GM21825 (cell line): ENCODE measurements around the gene ACSM2A.
A peak's percentile ranks its signal among the peaks of the same experiment; 100 is the strongest.
"Not testable (repeated sequence)": the region's sequence is repeated elsewhere in the genome, so short reads cannot be mapped to it uniquely, and the experiment has no call there.

Experiments used
- ATAC-seq: cut with Tn5 transposase; IDR thresholded peaks from one replicate; pipeline ENCODE4 v1.9.1; 2021; ENCODE audit warnings: mild to moderate bottlenecking, moderate library complexity; ENCODE audit not compliant: unreplicated experiment

Gene ACSM2A

DNA sequence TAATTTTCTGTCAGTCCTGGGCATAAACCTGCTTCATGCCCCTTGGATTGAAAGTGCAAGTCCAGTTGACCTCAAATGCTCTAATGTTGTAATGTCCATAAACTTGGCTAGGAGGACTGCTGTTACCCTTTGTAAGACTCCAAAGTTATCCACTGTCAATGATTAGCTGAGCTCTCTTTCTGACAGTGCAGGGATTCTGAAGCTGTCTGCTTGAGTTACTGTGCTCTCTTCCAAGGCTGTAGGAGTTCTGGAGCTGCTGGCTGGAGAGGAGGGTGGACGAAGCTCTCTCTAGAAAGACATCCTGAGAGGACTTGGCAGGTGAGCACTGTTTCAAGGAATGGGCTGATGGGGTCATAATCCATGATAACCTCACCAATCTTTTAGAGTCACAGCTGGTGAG is at the start of gene ACSM2A:
ACSM2A (plus strand) TSS at position 158 of the 400 bp plus-strand sequence. CDS start 8,594 bp downstream, outside the sequence.
- not testable (repeated sequence) for ATAC-seq

GRCh38 chr16:20402651-20403050 is 48.7 kb upstream of the ACSM2A start:
- no peak for ATAC-seq

DNA sequence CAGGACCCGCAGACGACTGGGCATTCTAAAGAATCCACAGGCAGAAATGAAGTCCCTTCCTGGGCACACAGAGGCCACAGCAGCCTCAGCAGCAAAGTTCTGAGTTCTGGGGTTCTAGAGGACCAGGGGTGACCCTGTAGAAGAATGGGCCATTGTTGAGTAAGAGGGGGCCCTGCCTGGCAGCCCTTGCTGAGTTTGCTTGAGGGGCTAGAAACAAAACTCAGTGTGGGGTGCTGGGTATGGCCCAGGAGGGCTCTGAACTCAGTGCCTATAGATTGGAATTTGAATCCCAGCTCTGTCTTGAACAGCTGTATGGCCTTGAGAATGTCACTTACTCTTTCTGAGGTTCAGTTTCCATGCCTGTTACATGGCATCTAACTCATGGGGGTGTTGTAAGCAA is 46.7 kb upstream of the ACSM2A start, which contains the start of gene PDILT:
PDILT (minus strand) TSS at position 101 of the 400 bp plus-strand sequence. CDS start 5,437 bp downstream, outside the sequence.
- ATAC-seq, result no peak

- peak; percentile 38 for ATAC-seq
Observed at GRCh38 chr16:20409398-20410120, 41.8 kb upstream of the ACSM2A start, which contains the start of gene ACSM5. TSS of gene ACSM5 (plus strand) at chr16:20409534. CDS start at chr16:20411485, 1,951 bp downstream.

- ATAC-seq, result peak; percentile 55
Observed at GRCh38 chr16:20410121-20410723, 41.1 kb upstream of the ACSM2A start.

- ATAC-seq, result no peak
Observed at GRCh38 chr16:20411055-20411454, 40.3 kb upstream of the ACSM2A start.

GRCh38 chr16:20415541-20415940 is 35.8 kb upstream of the ACSM2A start:
- ATAC-seq, result no peak

DNA sequence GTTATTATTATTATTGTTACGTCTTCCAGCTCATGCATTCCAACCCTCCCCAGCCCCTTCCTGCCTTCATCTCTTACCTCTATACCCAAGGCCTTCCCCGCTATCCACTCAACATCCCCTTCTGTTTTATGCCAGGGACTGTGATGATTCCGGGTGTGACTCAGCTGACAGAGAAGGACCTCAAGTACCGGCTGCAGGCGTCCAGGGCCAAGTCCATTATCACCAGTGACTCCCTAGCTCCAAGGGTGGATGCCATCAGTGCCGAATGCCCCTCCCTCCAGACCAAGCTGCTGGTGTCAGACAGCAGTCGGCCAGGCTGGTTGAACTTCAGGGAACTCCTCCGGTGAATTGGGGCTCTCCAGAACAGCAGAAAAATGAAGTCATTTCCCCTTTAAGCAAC is 32.2 kb upstream of the ACSM2A start:
- not testable (repeated sequence) for ATAC-seq

DNA sequence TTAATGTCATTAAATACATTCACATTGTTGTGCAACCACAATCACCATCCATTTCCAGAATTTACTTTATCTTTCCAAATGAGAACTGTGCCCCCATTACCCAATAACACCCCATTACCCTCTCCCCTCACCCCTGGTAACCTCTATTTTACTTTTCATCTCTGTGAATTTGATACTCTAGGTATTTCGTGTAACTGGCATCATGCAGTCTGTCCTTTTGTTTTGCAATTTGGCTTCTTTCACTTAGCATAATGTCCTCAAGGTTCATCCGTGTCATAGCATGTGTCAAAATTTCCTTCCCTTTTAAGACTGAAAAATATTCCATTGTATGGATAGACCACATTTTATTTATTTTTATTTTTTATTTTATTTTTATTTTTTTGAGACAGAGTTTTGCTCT is 29.6 kb upstream of the ACSM2A start:
- ATAC-seq, result not testable (repeated sequence)

GRCh38 chr16:20423772-20424128 is 27.6 kb upstream of the ACSM2A start:
- not testable (repeated sequence) for ATAC-seq

DNA sequence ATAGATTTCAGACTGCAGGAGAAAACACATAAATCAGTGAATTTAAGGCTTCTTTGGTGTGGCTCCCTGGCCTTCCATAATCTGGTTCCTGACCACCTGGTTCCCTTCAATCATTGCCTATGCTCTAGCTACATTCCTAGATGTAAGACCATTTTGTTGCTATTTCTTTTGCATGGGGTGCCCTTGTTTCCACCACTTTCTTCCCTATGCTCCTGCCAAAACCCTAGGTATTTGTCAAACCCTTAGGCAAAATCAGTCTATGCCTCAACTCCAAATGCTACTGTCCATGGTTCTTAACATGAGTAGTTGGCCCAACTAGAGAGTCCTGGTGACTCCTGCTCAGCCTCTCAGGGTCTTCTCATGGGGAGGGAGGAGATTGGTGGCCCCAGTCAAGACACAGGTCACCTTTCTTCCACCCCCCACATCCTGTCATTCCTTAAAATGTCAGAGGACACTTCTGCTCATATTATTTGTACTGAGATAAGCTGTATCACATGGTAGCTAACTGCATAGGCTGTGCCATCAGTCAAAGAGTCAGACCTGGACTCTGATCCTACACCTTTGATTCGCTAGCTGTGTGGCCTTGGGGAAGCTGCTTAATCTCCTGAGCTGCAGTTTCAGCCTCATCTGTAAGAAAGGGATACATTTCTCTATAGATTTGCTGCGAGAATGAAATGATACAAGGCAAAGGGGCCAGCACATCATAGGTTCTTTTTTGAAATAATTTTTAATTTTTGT is 27.0 kb upstream of the ACSM2A start:
- ATAC-seq, result no peak

- ATAC-seq, result not testable (repeated sequence)
Observed at GRCh38 chr16:20427401-20427797, 23.9 kb upstream of the ACSM2A start.

DNA sequence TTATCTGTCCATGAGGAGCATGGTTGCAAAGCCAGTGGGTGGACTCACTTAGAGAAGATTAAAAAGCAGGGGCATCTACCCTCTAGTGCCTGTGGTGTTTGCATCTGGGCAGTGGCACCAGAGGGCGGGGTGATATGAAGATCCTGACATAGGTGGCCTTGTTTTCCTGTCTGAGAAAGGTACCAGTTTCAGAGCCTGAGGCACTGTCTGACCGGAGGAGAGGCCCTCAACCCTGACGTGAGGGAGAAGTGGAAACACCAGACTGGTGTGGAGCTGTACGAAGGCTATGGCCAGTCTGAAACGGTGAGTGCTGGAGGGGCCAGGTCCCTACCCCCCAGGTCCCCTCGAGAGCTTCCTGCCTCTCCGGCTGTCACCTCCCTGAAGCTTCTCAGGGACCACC is 21.8 kb upstream of the ACSM2A start:
- ATAC-seq, result not testable (repeated sequence)

GRCh38 chr16:20430480-20430879 is 20.8 kb upstream of the ACSM2A start:
- ATAC-seq, result not testable (repeated sequence)

DNA sequence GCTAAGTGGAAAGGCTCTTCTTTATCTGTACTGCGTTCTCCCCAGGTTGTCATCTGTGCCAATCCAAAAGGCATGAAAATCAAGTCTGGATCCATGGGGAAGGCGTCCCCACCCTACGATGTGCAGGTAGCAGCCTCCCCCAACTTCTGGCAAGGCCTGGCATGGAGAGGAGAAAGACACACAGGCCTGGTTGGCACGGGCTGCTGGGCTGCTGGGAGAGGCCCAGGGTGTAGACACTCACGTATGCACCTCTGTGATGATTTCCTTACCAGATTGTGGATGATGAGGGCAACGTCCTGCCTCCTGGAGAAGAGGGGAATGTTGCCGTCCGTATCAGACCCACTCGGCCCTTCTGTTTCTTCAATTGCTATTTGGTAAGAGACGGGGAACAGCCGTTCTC is 20.4 kb upstream of the ACSM2A start:
- ATAC-seq, result no peak

DNA sequence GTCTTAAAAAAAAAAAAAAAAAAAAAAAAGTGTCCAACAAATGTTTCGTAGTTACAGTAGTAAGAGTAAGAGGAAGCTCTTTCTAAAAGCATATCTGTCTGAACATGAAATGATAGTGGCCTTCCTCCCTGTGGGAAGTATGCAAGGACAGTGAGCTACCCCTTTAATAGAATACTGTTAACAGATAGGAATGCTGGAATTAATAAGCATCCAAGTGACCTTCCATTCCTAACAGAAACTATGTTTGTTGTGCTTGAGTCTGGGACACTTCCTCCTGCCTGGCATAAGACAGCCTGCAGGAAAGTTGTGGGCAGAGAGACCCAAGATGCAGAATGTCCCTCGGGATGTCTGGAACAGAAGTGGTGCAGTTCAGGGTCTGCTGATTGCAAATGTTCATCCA is 12.4 kb upstream of the ACSM2A start:
- not testable (repeated sequence) for ATAC-seq

DNA sequence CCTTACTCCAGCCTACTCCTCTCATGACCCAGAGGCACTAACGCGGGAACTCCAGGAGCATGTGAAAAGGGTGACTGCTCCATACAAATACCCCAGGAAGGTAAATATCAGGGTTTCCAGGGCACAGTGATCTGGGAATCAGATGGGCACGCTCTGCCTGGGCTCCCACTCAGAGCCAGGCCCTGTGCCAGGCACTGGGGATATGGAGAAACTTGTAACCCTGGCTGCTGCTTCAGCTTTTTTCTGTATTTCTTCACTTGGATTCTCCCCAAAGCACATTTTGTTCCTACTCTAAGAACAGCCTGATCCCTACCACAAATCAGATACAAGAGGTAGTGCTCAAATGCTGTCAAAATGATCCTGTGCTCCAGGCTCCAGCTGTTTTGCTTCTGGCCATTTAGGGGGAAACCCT is 11.5 kb upstream of the ACSM2A start:
- not testable (repeated sequence) for ATAC-seq

DNA sequence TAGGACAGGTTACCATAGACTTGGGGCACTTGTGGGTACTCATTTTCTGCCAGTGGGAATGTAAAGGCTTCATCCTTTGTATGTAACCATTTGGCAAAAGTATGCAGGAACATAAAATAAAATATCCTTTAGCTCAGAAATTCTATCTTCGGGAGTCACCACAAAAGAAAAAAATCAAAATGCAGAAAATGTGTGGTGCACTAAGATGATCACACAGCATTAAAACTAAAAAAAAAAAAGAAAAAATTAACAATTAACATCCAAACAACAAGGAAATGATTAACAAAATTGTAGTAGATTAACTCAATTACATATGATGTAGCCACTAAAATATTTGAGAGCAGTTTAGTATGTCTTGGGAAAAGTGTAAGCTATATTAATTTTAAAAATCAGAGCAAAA is 10.6 kb upstream of the ACSM2A start:
- ATAC-seq, result not testable (repeated sequence)

DNA sequence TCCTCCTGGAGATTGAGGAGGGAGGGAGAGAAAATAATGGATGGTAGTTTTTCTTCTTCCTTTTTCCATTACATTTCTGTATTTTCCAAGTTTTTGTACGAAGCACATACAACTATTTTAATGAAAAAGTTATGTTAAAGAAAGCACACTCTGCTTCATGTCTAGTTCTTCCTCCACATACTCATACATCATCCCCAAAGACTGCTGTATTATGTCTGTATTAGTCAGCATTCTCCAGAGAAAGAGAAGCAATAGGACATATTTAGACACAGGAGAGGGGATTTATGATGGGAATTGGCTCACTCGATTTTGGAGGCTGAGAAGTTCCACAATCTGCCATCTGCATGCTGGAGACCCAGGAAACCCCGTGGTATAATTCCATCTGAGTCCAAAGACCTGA is 10.1 kb upstream of the ACSM2A start:
- ATAC-seq, result no peak

DNA sequence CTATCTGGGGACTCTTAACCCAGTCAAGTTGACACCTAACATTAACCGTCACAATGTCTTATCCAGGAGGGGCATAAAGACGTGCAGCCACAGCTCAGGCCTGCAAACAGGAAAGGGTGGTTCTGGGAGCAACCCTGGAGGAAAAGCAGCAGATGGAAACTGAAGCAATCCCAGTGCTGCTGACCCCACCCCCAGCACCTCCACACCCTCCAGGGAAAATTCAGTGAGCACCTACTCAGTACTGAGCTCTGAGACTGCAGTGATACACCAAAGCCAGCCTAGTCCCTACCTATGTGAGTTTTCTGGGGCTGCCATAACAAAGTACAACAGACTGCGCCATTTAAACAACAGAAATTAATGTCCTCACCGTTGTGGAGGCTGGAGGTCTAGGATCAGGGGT is 9.5 kb upstream of the ACSM2A start:
- ATAC-seq, result not testable (repeated sequence)

DNA sequence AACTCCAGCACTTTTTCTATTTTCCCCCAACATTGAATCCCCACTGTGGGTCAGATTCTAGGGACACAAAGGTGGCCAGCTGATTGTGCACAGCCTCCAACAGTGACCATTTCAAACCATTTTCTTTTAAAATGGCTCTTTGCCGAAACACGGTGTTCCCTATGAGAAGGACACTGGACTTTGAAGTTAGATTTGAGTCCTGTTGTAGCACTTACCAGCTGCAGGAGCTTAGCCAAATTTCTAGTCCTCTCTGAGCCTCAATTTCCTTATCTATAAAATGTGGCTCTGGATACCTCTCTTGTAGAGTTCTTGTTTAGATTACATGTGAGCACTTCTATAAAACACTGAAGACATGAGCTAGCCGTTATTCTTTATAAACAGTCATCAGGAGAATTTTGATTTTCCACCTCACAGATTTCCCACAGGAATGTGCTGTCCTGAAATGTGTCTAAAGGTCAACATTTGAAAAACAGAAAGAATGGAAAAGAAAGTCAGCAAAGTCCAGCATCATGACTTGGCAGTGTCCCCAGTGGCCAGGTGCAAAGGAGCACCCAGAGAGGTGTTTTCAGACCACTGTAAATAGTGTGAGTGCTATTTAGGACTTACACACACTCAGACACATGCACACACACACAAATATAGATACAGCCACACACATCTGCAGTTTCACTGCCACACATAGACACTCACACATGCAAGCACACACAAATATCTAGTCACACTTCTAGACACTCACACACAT is 4.5 kb upstream of the ACSM2A start:
- ATAC-seq, result not testable (repeated sequence)
